ENCODE data around the gene ABHD15.

Gene ABHD15

GRCh38 chr17:29594519-29595090 lies 27.8 kb upstream of the ABHD15 start:
- DNase-seq = peak; percentile 14

- peak; percentile 53 for DNase-seq
Measured at GRCh38 chr17:29593591-29594518, 27.0 kb upstream of the ABHD15 start.

GRCh38 chr17:29592850-29593551 lies 26.2 kb upstream of the ABHD15 start, which contains the start of gene ANKRD13B:
Gene ANKRD13B, plus strand, starts transcription at chr17:29593132. Its CDS starts 490 bp downstream, at chr17:29593622.
- peak; percentile 73 for DNase-seq

GRCh38 chr17:29591737-29592608 lies 25.1 kb upstream of the ABHD15 start:
- DNase-seq = peak; percentile 98

- DNase-seq = peak; percentile 91
Measured at GRCh38 chr17:29591146-29591736, 24.4 kb upstream of the ABHD15 start.

- DNase-seq = peak; percentile 56
Measured at GRCh38 chr17:29590411-29591145, 23.7 kb upstream of the ABHD15 start.

GRCh38 chr17:29589524-29590410 lies 22.9 kb upstream of the ABHD15 start, which contains the start of gene GIT1:
Gene GIT1, minus strand, starts transcription at chr17:29589648. Its CDS starts 270 bp downstream, at chr17:29589378.
- DNase-seq = peak; percentile 89

- DNase-seq = peak; percentile 69
Measured at GRCh38 chr17:29588562-29589411, 21.9 kb upstream of the ABHD15 start.

- no peak for DNase-seq
Measured at GRCh38 chr17:29588017-29588561, 21.3 kb upstream of the ABHD15 start.

- no peak for DNase-seq
Measured at GRCh38 chr17:29587591-29587990, 20.8 kb upstream of the ABHD15 start.

- DNase-seq = no peak
Measured at GRCh38 chr17:29586676-29587469, 20.0 kb upstream of the ABHD15 start.

GRCh38 chr17:29585080-29585751 lies 18.4 kb upstream of the ABHD15 start:
- no peak for DNase-seq

GRCh38 chr17:29584452-29585079 lies 17.7 kb upstream of the ABHD15 start:
- peak; percentile 59 for DNase-seq

- DNase-seq = no peak
Measured at GRCh38 chr17:29583324-29584248, 16.7 kb upstream of the ABHD15 start.

- DNase-seq = no peak
Measured at GRCh38 chr17:29582772-29583171, 15.9 kb upstream of the ABHD15 start.
